MM.1S (cell line): ENCODE data around the gene SHANK3.

ENCODE experiments used
- DNase-seq: peaks from one replicate; pipeline ENCODE4 v3.0.0-alpha.2; 2015
- H2AFZ ChIP-seq: fragments of 300-600 bp; sonication (generic); 2 replicates; pipeline ENCODE4 v1.6.0; 2016; ENCODE audit warnings: antibody characterized with exemption, low read length
- H3F3A ChIP-seq: fragments of 300-600 bp; sonication (generic); 2 replicates; pipeline ENCODE4 v1.6.1; 2016; ENCODE audit warnings: mild to moderate bottlenecking, antibody characterized with exemption, low read length, moderate library complexity, mixed read lengths; ENCODE audit not compliant: insufficient read depth
- H3K27ac ChIP-seq: fragments of 300-600 bp; sonication (generic); 2 replicates; pipeline ENCODE4 v1.5.1; 2016; ENCODE audit warnings: mild to moderate bottlenecking, low read length
- H3K27me3 ChIP-seq: fragments of 300-600 bp; sonication (generic); replicated peaks from 2 replicates; pipeline ENCODE4 v1.6.0; 2016; ENCODE audit warnings: low read length; ENCODE audit not compliant: insufficient read depth
- H3K36me3 ChIP-seq: fragments of 300-600 bp; sonication (generic); replicated peaks from 2 replicates; pipeline ENCODE4 v1.6.1; 2016; ENCODE audit warnings: mild to moderate bottlenecking, low read length, mixed read lengths; ENCODE audit not compliant: insufficient read depth
- H3K4me1 ChIP-seq: fragments of 300-600 bp; sonication (generic); 2 replicates; pipeline ENCODE4 v1.6.1; 2016; ENCODE audit warnings: low read length, mixed read lengths
- H3K4me2 ChIP-seq: fragments of 300-600 bp; sonication (generic); 2 replicates; pipeline ENCODE4 v1.6.0; 2016; ENCODE audit warnings: low read depth, low read length
- H3K4me3 ChIP-seq: fragments of 300-600 bp; sonication (generic); 2 replicates; pipeline ENCODE4 v1.5.1; 2016; ENCODE audit warnings: low read length, mixed read lengths
- H3K79me2 ChIP-seq: fragments of 300-600 bp; sonication (generic); 2 replicates; pipeline ENCODE4 v1.6.1; 2016; ENCODE audit warnings: mixed run types, low read length, mixed read lengths
- H3K9ac ChIP-seq: fragments of 300-600 bp; sonication (generic); 2 replicates; pipeline ENCODE4 v1.6.1; 2016; ENCODE audit warnings: low read length, mixed read lengths
- H3K9me2 ChIP-seq: fragments of 300-600 bp; sonication (generic); replicated peaks from 2 replicates; pipeline ENCODE4 v1.6.1; 2016; ENCODE audit warnings: mild to moderate bottlenecking, low read length, mixed read lengths; ENCODE audit not compliant: insufficient read depth
- H3K9me3 ChIP-seq: fragments of 300-600 bp; sonication (generic); replicated peaks from 2 replicates; pipeline ENCODE4 v1.6.1; 2016; ENCODE audit warnings: mild to moderate bottlenecking, low read length, mixed read lengths; ENCODE audit not compliant: insufficient read depth
- H4K20me1 ChIP-seq: fragments of 300-600 bp; sonication (generic); 2 replicates; pipeline ENCODE4 v1.6.1; 2016; ENCODE audit warnings: mild to moderate bottlenecking, low read length, moderate library complexity, mixed read lengths; ENCODE audit not compliant: insufficient read depth
- CTCF ChIP-seq: fragments of 300-600 bp; sonication (generic); IDR thresholded peaks from 2 replicates; pipeline ENCODE4 v1.5.1; 2016; ENCODE audit warnings: antibody characterized with exemption, low read length, mixed read lengths
- EZH2 ChIP-seq: fragments of 300-600 bp; sonication (generic); optimal IDR thresholded peaks from 2 replicates; pipeline ENCODE3; 2017; ENCODE audit warnings: low read depth, mild to moderate bottlenecking, antibody characterized with exemption, low read length, mixed read lengths
- EZH2phosphoT487 ChIP-seq: fragments of 300-600 bp; sonication (generic); IDR thresholded peaks from 2 replicates; pipeline ENCODE4 v1.6.1; 2018; ENCODE audit warnings: antibody characterized with exemption, low read length

The SHANK3 gene

DNA sequence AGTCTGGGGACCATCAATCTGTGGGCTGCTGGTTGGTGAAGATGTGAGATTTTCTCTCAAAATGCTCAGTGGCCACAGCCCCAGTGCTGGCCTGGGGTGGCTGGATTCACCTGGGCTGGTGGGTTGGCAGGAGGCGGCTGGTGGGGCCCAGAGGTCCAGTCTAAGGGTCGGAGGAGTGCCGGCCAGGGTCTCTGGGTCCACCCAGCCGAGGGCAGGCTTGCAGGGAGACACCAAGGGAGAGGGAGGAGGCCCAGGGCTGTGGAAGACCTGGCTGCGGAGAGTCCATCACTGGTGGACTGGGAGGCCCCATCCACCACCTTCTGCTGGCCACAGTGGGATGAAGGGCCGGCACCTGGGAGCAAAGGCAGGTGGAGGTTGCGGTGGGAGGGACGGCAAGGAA, 582 bp upstream of the SHANK3 start:
- Histone ChIP-seq H3K4me3 (no peak overlapping the region), H3K4me2 (no peak overlapping the region), H3F3A (no peaks in the 10 kb centered on the region), H3K79me2 (no peaks in the 10 kb centered on the region), H3K9me2 (no peaks in the 10 kb centered on the region), H3K9ac (no peak overlapping the region), H3K27me3 (peaks cover 73% of the 10 kb centered on the region), H4K20me1 (no peaks in the 10 kb centered on the region), H3K4me1 (no peaks in the 10 kb centered on the region), H3K27ac (no peak overlapping the region), H3K9me3 (no peaks in the 10 kb centered on the region), H2AFZ (no peak overlapping the region), H3K36me3 (no peaks in the 10 kb centered on the region)
- DNase-seq: no peak
- TF ChIP-seq CTCF: no peak
- no peak for TF ChIP-seq EZH2phosphoT487
- TF ChIP-seq EZH2: no peak

DNA sequence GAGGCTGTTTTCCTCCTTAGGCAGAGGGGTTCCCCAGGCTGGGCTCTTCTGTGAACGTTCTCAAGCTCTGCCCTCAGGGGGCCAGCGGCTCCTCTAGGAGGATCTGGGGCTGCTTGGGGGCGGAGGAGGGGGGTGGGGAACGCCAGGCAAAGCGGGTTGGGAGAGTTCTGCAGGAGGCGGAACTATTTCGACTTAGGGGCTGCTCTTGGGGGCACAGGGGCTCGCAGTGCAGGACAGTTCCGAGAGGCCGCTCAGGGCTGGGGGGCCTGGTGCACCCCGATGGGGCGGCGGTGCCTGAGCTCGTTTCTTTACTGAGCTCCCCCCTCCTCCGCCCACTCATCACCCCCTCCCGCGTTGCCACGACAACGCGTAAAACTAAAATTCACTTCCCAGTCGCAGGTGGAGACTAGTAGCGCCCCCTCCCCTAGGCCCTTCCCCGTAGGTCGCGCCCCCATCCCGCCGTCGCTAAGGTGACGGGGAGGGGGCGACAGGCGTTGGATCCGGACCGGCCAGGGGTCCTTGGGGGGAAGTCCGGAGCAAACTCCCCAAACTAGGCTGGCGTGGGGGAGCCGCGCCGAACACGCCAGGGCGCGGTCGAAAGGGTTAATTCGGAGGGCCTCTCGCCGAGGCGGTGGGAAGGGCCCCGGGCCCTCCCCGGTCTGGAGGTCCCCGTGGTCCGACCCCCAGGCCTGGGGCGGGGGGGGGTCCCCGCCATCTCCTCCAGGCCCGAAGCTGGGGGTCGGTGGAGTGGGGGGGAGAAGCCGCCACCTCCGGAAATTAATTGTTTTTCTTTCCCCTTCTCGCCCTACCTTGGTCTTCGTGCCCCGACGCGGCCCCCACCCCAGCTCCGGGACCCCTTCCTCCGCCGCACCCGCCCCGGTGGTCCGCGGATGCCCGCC, 857 bp downstream of the SHANK3 start:
- TF ChIP-seq EZH2phosphoT487: no peak
- TF ChIP-seq EZH2: peak; percentile 29
- no peaks in the 10 kb centered on the region for H3K4me1 ChIP-seq
- no peak for DNase-seq
- H3K79me2 ChIP-seq: no peaks in the 10 kb centered on the region
- H3K4me2 ChIP-seq: no peak overlapping the region
- no peaks in the 10 kb centered on the region for H3F3A ChIP-seq
- H3K9me2 ChIP-seq: no peaks in the 10 kb centered on the region
- H4K20me1 ChIP-seq: no peaks in the 10 kb centered on the region
- H2AFZ ChIP-seq: no peak overlapping the region
- no peak overlapping the region for H3K4me3 ChIP-seq
- H3K27me3 ChIP-seq: peaks cover 77% of the 10 kb centered on the region
- no peak overlapping the region for H3K27ac ChIP-seq
- H3K36me3 ChIP-seq: no peaks in the 10 kb centered on the region
- no peaks in the 10 kb centered on the region for H3K9me3 ChIP-seq
- no peak overlapping the region for H3K9ac ChIP-seq

GRCh38 chr22:50674130-50674500, 1.5 kb downstream of the SHANK3 start:
- DNase-seq: no peak
- Histone ChIP-seq H3K79me2 (no peaks in the 10 kb centered on the region), H3K4me2 (no peak overlapping the region)

More at GRCh38 chr22:50674130-50674500, 1.5 kb downstream of the SHANK3 start:
- Histone ChIP-seq H4K20me1 (no peaks in the 10 kb centered on the region), H2AFZ (no peak overlapping the region), H3K9me2 (no peaks in the 10 kb centered on the region), H3K27me3 (peaks cover 72% of the 10 kb centered on the region), H3K9me3 (no peaks in the 10 kb centered on the region), H3F3A (no peaks in the 10 kb centered on the region), H3K4me1 (no peaks in the 10 kb centered on the region), H3K27ac (no peak overlapping the region), H3K9ac (no peak overlapping the region), H3K36me3 (no peaks in the 10 kb centered on the region), H3K4me3 (no peak overlapping the region)
- no peak for TF ChIP-seq CTCF
- TF ChIP-seq EZH2: no peak
- TF ChIP-seq EZH2phosphoT487: no peak
